DOHH2 (cell line): ENCODE results near the gene MADD.

Experiments
- CTCF ChIP-seq: fragments of 200-600 bp; sonication (generic); IDR thresholded peaks from one replicate; pipeline ENCODE4 v1.5.1; 2014; ENCODE audit warnings: antibody characterized with exemption, mild to moderate bottlenecking, low read depth, low read length; ENCODE audit not compliant: poor library complexity, severe bottlenecking
- EZH2phosphoT487 ChIP-seq: fragments of 200-600 bp; sonication (generic); IDR thresholded peaks from 2 replicates; pipeline ENCODE4 v1.6.1; 2017; ENCODE audit warnings: borderline replicate concordance, mild to moderate bottlenecking, antibody characterized with exemption, low read length, moderate library complexity, mixed read lengths

GRCh38 chr11:47377571-47378009 is 107.7 kb downstream of the MADD start:
- TF ChIP-seq CTCF (no peak), EZH2phosphoT487 (no peak)
